Transverse colon (tissue), 3 donors: Measurements from ENCODE around the gene UBE2E2.

Experiments used
- EP300 ChIP-seq: sonication (generic); formaldehyde crosslinking; IDR thresholded peaks from one replicate; pipeline ENCODE4 v1.6.1; 2017; ENCODE audit warnings: antibody characterized with exemption, low read depth
- TF ChIP-seq, protein P1 (sequence below), 5 experiments: fragments of 200-600 bp in 3 of 5; fragments of 450-650 bp in 2 of 5; sonication (generic) in 3 of 5; IDR thresholded peaks; 1 replicate in 2 of 5; 2 replicates in 3 of 5; pipeline ENCODE4 v1.5.1; 2016 to 2017; ENCODE audit warnings: antibody characterized with exemption in 5 of 5, inconsistent platforms in 3 of 5, mild to moderate bottlenecking in 2 of 5, moderate library complexity in 1 of 5

DNA sequence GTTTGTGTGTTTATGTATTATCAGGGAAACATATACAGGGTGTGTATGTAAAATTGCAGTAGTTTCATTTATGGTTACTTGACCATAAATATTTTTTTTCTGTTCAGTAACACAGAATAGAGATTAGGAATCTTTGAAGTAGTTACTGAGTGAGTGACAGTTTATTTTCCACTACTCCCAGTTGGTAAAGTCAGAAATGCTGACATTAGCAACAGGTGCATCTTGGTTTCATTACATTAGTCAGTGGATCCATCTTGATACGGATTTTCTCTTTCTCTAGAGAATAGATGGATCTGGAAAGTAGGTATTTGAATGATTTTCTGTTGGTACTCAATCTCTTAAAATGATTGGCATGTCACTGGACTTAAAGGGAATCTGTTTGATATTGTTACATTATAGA, 6.0 kb downstream of the UBE2E2 start:
- TF ChIP-seq, protein P1, sequence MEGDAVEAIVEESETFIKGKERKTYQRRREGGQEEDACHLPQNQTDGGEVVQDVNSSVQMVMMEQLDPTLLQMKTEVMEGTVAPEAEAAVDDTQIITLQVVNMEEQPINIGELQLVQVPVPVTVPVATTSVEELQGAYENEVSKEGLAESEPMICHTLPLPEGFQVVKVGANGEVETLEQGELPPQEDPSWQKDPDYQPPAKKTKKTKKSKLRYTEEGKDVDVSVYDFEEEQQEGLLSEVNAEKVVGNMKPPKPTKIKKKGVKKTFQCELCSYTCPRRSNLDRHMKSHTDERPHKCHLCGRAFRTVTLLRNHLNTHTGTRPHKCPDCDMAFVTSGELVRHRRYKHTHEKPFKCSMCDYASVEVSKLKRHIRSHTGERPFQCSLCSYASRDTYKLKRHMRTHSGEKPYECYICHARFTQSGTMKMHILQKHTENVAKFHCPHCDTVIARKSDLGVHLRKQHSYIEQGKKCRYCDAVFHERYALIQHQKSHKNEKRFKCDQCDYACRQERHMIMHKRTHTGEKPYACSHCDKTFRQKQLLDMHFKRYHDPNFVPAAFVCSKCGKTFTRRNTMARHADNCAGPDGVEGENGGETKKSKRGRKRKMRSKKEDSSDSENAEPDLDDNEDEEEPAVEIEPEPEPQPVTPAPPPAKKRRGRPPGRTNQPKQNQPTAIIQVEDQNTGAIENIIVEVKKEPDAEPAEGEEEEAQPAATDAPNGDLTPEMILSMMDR (IDR thresholded peaks at IDR 0.05) = no peak
- no peak for TF ChIP-seq EP300
